K562 (cell line): ENCODE data around the gene ARHGAP35. TPM values are rescaled to one million over a fixed set of nuclear protein-coding genes. Genes with fewer than 3 reads are reported as not detected.

Source experiments
- ATAC-seq: fragments of 200-7000 bp; cut with Tn5 transposase; 3 replicates; pipeline ENCODE4 v1.9.1; 2020; ENCODE audit warnings: moderate library complexity
- BruUV-seq: library from RNA; stranded (reverse); fragments of 400-500 nt; replicated peaks from 2 replicates; lab custom pipeline; 2021; lab: Mats Ljungman, UMichigan
- CTCF ChIA-PET: fragments of 300-600 bp; formaldehyde crosslinking; extraction: SDS; loops from one replicate; lab custom pipeline; 2021; ENCODE audit warnings: low intra/inter-chr PET ratio; lab: Yijun Ruan, JAX
- POLR2A ChIA-PET: fragments of 300-600, 350-650 bp; sonication (Branson Sonifier 250); formaldehyde crosslinking; extraction: SDS; loops from one replicate; lab custom pipeline; 2021; ENCODE audit warnings: antibody characterized with exemption, inconsistent platforms; lab: Yijun Ruan, JAX
- DNase-seq, 4 experiments: peaks; one replicate each; pipeline versions ENCODE4 v3.0.0 to v3.0.0-alpha.2; 2011 to 2018; ENCODE audit warnings: low spot score in 3 of 4, mixed read lengths in 3 of 4; ENCODE audit errors: extremely low read depth in 1 of 4
- FAIRE-seq: peaks from 2 replicates; lab custom pipeline; 2011; peaks lifted over from hg19 to GRCh38; lab: Jason Lieb, UNC
- H2AFZ ChIP-seq: 2 replicates; pipeline ENCODE4 v1.6.0; 2011; ENCODE audit warnings: low read depth, low read length, control low read depth, inconsistent platforms
- H3K27ac ChIP-seq: fragments of 200-600 bp; 3 replicates; pipeline ENCODE4 v1.8.0; 2011; ENCODE audit warnings: low read depth, mild to moderate bottlenecking, control low read depth, inconsistent platforms, low read length, moderate library complexity, mixed read lengths; ENCODE audit errors: extremely low read depth
- H3K27me3 ChIP-seq, 2 experiments: fragments of 300-600 bp in 1 of 2; 2 replicates in 1 of 2; 3 replicates in 1 of 2; pipeline versions ENCODE4 v1.6.0 to v1.8.0; 2011; ENCODE audit warnings: inconsistent platforms in 2 of 2, low read length in 2 of 2, mild to moderate bottlenecking in 1 of 2, mixed read lengths in 1 of 2, moderate library complexity in 1 of 2; ENCODE audit not compliant: control insufficient read depth in 2 of 2, insufficient read depth in 2 of 2
- H3K36me3 ChIP-seq: fragments of 300-600 bp; 3 replicates; pipeline ENCODE4 v1.8.0; 2011; ENCODE audit warnings: mild to moderate bottlenecking, low read length, inconsistent platforms; ENCODE audit not compliant: control insufficient read depth, insufficient read depth
- H3K4me1 ChIP-seq, 2 experiments: fragments of 200-600 bp in 1 of 2; replicated peaks in 1 of 2; 2 replicates in 1 of 2; 3 replicates in 1 of 2; pipeline versions ENCODE4 v1.5.1 to v1.8.0; 2011; ENCODE audit warnings: inconsistent platforms in 2 of 2, low read length in 2 of 2, mild to moderate bottlenecking in 1 of 2, mixed read lengths in 1 of 2, moderate library complexity in 1 of 2; ENCODE audit not compliant: control insufficient read depth in 2 of 2, insufficient read depth in 2 of 2
- H3K4me2 ChIP-seq: 2 replicates; pipeline ENCODE4 v1.6.1; 2011; ENCODE audit warnings: low read length, control low read depth, inconsistent platforms, mixed read lengths; ENCODE audit not compliant: insufficient read depth
- H3K4me3 ChIP-seq: fragments of 200-600 bp; sonication (generic), shearing (Covaris generic); 2 replicates; pipeline ENCODE4 v1.5.1; 2016; ENCODE audit warnings: control low read depth, inconsistent platforms
- H3K79me2 ChIP-seq: fragments of 200-600 bp; 3 replicates; pipeline ENCODE4 v1.8.0; 2011; ENCODE audit warnings: low read length, inconsistent platforms; ENCODE audit not compliant: control insufficient read depth, insufficient read depth
- H3K9ac ChIP-seq, 2 experiments: 2 replicates each; pipeline versions ENCODE4 v1.6.0 to v1.6.1; 2011; ENCODE audit warnings: low read depth in 2 of 2, low read length in 2 of 2, control low read depth in 1 of 2, inconsistent platforms in 1 of 2, mild to moderate bottlenecking in 1 of 2, mixed read lengths in 1 of 2; ENCODE audit not compliant: insufficient read depth in 1 of 2
- H3K9me1 ChIP-seq: one replicate; pipeline ENCODE4 v1.6.0; 2011; ENCODE audit warnings: inconsistent platforms, mild to moderate bottlenecking, low read length, moderate library complexity; ENCODE audit not compliant: control insufficient read depth, insufficient read depth
- H3K9me3 ChIP-seq: replicated peaks from 2 replicates; pipeline ENCODE4 v1.5.1; 2011; ENCODE audit warnings: low read depth, low read length, inconsistent platforms; ENCODE audit not compliant: control insufficient read depth, insufficient read depth
- H4K20me1 ChIP-seq: replicated peaks from 2 replicates; pipeline ENCODE4 v1.6.1; 2011; ENCODE audit warnings: low read length, inconsistent platforms, mixed read lengths; ENCODE audit not compliant: control insufficient read depth, insufficient read depth
- FOXP4 ChIP-seq: sonication (generic); formaldehyde crosslinking; IDR thresholded peaks from 2 replicates; pipeline ENCODE4 v1.8.0; 2022; ENCODE audit warnings: mild to moderate bottlenecking, missing genetic modification reagents, borderline replicate concordance
- RBFOX2 ChIP-seq: fragments of 200-400 bp; formaldehyde crosslinking; IDR thresholded peaks from 2 replicates; pipeline ENCODE4 v1.6.1; 2017; ENCODE audit warnings: low read depth, mild to moderate bottlenecking, low read length, moderate library complexity
- ZNF778 ChIP-seq: fragments of 450-650 bp; formaldehyde crosslinking; IDR thresholded peaks from 2 replicates; pipeline ENCODE4 v1.4.0; 2020; ENCODE audit warnings: mild to moderate bottlenecking, moderate library complexity
- WGBS: fragments of 100-300 bp; shearing (Covaris generic); methylation state at CpG from one replicate; pipeline ENCODE4 v1.1.6; 2016; ENCODE audit warnings: low coverage, mixed read lengths; ENCODE audit not compliant: insufficient coverage; ENCODE audit errors: missing lambda C conversion rate; 5-methylcytosine and 5-hydroxymethylcytosine counted together
- in situ Hi-C: fragments of 300-500 bp; cut with MboI; formaldehyde crosslinking; loops from 4 replicates; pipeline ENCODE4 v1.15.0; 2018; ENCODE audit warnings: inconsistent platforms, mixed read lengths
- intact Hi-C: fragments of 100-400 bp; cut with micrococcal nuclease; formaldehyde crosslinking; loops from 2 replicates; pipeline ENCODE4 v1.14.2; 2022
- polyA plus RNA-seq, 8 experiments: library from polyadenylated mRNA; depleted of rRNA in 4 of 8; stranded (reverse) in 5 of 8; unstranded in 3 of 8; fragments of >200 nt; fragmentation: Nextera tagmentation in 2 of 8; fragmentation: Illumina TruSeq in 1 of 8; extraction: Ambion mirVana in 2 of 8; extraction: Trizol in 1 of 8; gene quantifications; 2 replicates each; pipeline versions ENCODE4 v1.2.1 to v1.2.3, GENCODE V29; 2011 to 2014; ENCODE audit warnings: inconsistent platforms in 1 of 8, missing spikeins in 1 of 8
- total RNA-seq, 7 experiments: library from RNA; depleted of rRNA in 6 of 7; stranded (reverse); fragments of >200 nt in 6 of 7; fragmentation: Illumina TruSeq in 2 of 7; extraction: Trizol in 2 of 7; gene quantifications; 2 replicates each; pipeline versions ENCODE4 v1.2.1 to v1.2.3, GENCODE V29; 2011 to 2021; ENCODE audit warnings: low replicate concordance in 1 of 7

The ARHGAP35 gene
- total and polyA plus RNA-seq, 9 of the 15 experiments (the other 6 are each of a cell fraction or from before 2014, with no cell fraction given): 0.27 to 26.4 (median 10.2) TPM

GRCh38 chr19:46886546-46887239, 25.9 kb downstream of the ARHGAP35 start:
- H3K79me2 ChIP-seq: peaks cover 44% of the 10 kb centered on the region
- FAIRE-seq (no peak), ATAC-seq (no peak), DNase-seq (no peak)
- no peak overlapping the region for H3K27ac ChIP-seq
- no peak overlapping the region for H3K4me2 ChIP-seq
- no peaks in the 10 kb centered on the region; the same call in 2 of the 3 replicates for H3K36me3 ChIP-seq
- no TSS peak for BruUV-seq
- POLR2A ChIA-PET: interaction anchor here (0.6 to 1.4 kb wide), 3 partner anchors 10 to 259 kb away, joined by 3 to 5 read pairs (median 3); no protein-coding TSS in a partner anchor
- H3K9me1 ChIP-seq: no peaks in the 10 kb centered on the region
- CTCF ChIA-PET: no interaction called here
- intact Hi-C loops: no loop called here
- TF ChIP-seq FOXP4 (CRISPR knock-in tag) (no peak), ZNF778 (no peak), RBFOX2 (no peak)
- no peak overlapping the region for H3K4me3 ChIP-seq
- WGBS: 79% methylated on average over 5 of the region's 5 CpGs
- H2AFZ ChIP-seq: no peak overlapping the region
- in situ Hi-C loops: no loop called here
- no peak overlapping the region for H3K9ac ChIP-seq
- H3K9me3 ChIP-seq: no peaks in the 10 kb centered on the region
- no peaks in the 10 kb centered on the region for H3K27me3 ChIP-seq
- H4K20me1 ChIP-seq: no peaks in the 10 kb centered on the region
- H3K4me1 ChIP-seq: peaks cover 0 to 12% of the 10 kb centered on the region in 2 experiments; a peak in 2 of 5 replicates
